ELR (cell line): Measurements from ENCODE around the gene ARTN.

Experiments
- DNase-seq: peaks from one replicate; pipeline ENCODE4 v3.0.0-alpha.2; 2015; ENCODE audit warnings: low read depth

The ARTN gene

DNA sequence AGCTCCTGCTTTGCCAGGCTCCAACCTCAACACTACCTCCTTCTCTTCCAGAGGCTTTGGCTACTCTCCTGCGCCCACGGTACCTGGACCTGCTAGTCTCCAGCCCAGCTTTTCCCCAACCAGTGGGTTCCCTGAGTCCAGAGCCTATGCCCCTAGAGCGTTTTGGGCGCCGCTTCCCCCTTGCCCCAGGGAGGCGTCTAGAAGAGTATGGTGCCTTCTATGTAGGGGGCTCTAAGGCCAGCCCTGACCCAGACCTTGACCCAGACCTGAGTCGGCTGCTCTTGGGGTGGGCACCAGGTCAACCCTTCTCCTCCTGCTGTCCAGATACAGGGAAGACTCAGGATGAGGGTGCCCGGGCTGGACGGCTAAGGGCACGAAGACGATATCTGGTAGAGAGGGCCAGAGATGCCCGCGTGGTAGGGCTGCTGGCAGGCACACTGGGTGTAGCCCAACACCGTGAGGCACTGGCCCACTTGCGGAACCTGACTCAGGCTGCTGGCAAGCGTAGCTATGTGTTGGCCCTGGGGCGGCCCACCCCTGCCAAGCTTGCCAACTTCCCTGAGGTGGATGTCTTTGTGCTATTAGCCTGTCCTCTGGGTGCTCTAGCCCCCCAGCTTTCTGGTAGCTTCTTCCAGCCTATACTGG, 37.9 kb downstream of the ARTN start:
- DNase-seq = no peak

- DNase-seq = peak; percentile 32
Measured at GRCh38 chr1:43973981-43974442, 40.4 kb downstream of the ARTN start.

- DNase-seq = peak; percentile 97
Measured at GRCh38 chr1:43974443-43975248, 41.0 kb downstream of the ARTN start, which contains the start of gene ATP6V0B. Gene ATP6V0B, plus strand, starts transcription at chr1:43974960. Its CDS starts 81 bp downstream, at chr1:43975041.

DNA sequence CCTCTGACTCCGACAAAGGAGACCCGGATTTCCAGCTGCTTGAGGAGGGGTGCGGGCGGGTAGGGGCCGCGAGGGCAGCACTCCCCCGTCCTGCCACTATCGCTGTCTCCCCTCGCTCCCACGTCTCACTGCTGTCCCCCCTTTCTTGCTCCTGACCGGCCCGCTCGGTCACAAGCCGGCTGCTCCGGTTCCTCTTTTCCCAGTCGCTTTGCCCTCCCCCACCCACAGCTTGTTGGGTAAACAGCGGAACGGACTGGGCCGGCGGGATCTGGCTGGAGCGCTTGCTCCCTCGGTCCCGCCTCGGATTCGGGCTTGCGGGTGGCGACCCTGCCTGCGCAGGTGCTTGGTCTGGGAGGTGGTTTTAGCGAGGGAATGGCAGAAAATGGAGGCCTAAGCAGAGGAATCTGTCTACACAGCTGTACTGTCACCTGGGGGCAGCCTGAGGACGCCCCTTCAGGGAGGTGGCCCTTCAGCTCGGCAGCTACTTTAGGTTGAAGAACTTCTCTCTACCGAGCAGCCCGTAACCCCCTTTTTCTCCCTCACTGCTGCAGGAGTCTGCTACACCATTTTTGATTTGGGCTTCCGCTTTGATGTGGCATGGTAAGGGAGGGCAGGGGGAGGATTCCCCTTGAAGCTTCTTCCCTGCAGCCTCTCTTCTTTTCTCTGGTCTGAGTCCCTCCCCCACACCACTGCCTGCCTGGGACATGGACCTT, 41.8 kb downstream of the ARTN start:
- peak; percentile 42 for DNase-seq

DNA sequence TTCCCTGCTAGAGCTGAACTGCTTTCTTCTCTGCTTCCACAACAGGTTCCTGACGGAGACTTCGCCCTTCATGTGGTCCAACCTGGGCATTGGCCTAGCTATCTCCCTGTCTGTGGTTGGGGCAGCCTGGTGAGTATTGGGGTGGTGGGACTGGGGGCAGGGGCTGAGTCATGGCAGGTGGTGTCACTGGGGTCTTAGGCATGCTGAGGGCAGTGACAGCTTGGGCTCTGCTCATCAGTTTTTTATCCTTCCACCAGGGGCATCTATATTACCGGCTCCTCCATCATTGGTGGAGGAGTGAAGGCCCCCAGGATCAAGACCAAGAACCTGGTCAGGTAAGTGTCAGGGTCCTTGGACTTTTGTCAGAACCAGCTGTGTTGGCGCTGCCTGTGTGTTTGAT, 42.4 kb downstream of the ARTN start:
- DNase-seq = peak; percentile 35

GRCh38 chr1:43976890-43977289, 43.3 kb downstream of the ARTN start:
- no peak for DNase-seq

DNA sequence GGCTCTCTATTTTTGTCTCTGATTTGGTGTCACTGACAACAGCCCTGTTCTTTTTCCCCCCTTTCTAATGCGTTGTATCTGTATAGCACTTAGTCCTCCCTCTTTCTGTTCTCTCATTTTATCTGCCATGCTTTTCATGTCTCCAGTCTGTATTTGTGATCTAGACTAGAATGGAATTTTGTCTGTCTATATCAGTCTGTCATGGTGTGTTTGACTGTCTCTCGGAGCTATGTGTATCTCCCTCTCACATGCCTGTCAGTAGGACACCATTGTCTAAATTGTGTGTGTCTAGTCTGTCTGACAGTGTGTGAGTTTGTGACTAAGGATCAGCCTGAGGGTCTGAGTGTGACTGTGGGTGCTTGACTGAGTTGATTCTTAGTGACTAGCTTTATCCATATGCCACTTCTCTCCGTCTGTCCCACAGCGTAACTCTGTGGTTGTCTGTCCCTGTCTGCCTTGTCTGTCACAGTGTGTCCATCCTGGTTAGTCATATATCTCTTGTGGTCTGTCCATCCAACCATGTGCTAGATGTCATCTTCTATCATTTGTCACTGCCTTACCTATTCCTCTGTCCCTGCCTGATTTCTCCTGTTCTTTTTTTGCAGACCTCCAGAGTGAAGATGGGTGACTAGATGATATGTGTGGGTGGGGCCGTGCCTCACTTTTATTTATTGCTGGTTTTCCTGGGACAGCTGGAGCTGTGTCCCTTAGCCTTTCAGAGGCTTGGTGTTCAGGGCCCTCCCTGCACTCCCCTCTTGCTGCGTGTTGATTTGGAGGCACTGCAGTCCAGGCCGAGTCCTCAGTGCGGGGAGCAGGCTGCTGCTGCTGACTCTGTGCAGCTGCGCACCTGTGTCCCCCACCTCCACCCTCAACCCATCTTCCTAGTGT, 44.0 kb downstream of the ARTN start:
- no peak for DNase-seq

DNA sequence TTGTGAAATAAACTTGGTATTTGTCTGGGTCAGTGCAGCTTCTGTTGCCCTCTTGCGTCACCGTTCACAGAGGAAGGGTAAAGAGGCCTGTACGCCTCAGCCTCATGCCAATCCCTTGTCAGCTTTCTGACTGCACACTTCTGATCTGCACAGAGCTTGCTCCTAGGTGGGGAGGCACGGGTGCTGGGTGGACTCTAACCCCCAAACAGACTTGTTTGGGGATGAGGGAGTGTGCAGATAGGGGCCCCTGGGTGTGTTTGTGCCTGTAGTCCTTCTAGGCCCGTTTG, 44.6 kb downstream of the ARTN start:
- no peak for DNase-seq

GRCh38 chr1:43978551-43979260, 45.1 kb downstream of the ARTN start, which contains the start of gene B4GALT2:
Gene B4GALT2, plus strand, starts transcription at chr1:43979210. Its CDS starts 1,951 bp downstream, at chr1:43981161.
- DNase-seq = peak; percentile 62

GRCh38 chr1:43979261-43979527, 45.6 kb downstream of the ARTN start:
- DNase-seq = no peak

- DNase-seq = peak; percentile 79
Measured at GRCh38 chr1:43979528-43980254, 46.1 kb downstream of the ARTN start.

GRCh38 chr1:43980255-43981134, 46.9 kb downstream of the ARTN start:
- DNase-seq = peak; percentile 64

GRCh38 chr1:43981135-43981491, 47.5 kb downstream of the ARTN start:
- no peak for DNase-seq

- no peak for DNase-seq
Measured at GRCh38 chr1:43981636-43982035, 48.0 kb downstream of the ARTN start.

DNA sequence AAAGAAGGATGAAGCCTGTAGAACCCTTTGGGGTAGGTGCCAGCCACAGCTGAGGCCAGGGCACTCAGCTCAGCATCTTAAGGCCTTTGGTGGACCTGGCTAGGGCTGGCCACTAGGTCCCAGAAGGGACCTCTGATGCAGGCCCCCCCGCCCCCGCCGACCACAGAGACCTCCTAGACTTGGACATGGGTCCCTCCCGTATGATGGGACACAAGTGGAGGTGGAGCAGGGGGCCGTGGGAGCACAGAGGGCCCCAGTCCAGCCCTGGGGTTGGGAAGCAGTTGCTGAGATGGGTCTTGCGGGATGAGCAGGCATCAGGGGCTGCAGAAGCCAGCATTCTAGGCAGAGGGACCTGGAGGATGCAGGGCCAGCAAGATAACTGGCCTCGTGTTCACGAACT, 48.6 kb downstream of the ARTN start:
- no peak for DNase-seq

DNA sequence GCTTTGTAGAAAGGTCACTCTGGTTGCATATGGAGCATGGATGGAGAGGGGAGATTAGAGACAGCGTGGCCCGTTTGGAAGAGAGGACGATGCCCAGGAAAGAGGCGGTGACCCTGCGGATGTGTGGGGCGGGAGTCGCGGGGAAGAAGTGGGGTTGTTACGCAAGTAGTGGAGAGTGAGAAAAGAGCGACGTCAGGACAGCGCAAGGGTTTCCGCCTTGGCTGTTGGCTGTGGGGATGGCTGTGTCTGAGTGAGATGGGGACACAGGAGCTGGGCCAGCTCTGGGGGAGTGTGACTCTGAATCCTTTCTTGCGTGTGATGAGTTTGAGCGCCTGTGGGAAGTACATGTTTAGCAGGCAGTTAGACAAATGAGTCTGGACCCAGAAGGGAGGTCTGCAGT, 49.2 kb downstream of the ARTN start:
- DNase-seq = no peak

- DNase-seq = no peak
Measured at GRCh38 chr1:43983253-43983899, 49.8 kb downstream of the ARTN start.

- no peak for DNase-seq
Measured at GRCh38 chr1:43984855-43985254, 51.3 kb downstream of the ARTN start.

GRCh38 chr1:43985984-43986595, 52.5 kb downstream of the ARTN start:
- DNase-seq = no peak
